Right kidney (tissue), 1 donor: ENCODE results near the gene RREB1.

ENCODE experiments used
- DNase-seq: peaks from one replicate; pipeline ENCODE4 v3.0.0-alpha.2; 2016

RREB1 gene

DNA sequence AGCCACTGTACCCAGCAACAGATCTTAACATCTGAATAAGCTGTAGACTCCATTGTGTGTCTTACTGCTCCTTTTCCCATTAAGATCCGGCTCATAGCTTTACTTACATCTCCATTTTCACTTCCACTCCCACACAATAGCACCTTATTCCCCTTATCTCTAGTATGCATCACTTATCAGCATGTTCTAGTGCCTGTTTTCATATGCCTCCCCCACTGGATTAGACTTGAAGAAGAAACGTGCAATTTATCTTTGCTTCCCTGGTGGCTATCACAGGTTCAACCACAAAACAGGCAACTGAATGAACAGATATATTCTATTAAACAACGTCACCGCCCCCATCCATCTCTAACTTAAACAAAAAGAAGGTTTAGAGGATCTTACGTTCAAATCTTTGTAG lies 193.2 kb downstream of the RREB1 start:
- DNase-seq: no peak
